Endodermal cell (in vitro differentiated cells): ENCODE measurements around the gene LTBP1. TPM values are rescaled to one million over a fixed set of nuclear protein-coding genes. Genes with fewer than 3 reads are reported as not detected.

Experiments used
- DNase-seq: peaks from one replicate; pipeline ENCODE4 v3.0.0-alpha.2; 2017
- H3K27ac ChIP-seq: 2 replicates; pipeline ENCODE4 v1.5.1; 2013; ENCODE audit warnings: mild to moderate bottlenecking, low read depth, low read length, moderate library complexity
- H3K27me3 ChIP-seq: 2 replicates; pipeline ENCODE4 v1.6.1; 2013; ENCODE audit warnings: mild to moderate bottlenecking, low read length, moderate library complexity; ENCODE audit not compliant: insufficient read depth, control insufficient read depth, poor library complexity, severe bottlenecking
- H3K36me3 ChIP-seq: 2 replicates; pipeline ENCODE4 v1.7.0; 2013; ENCODE audit warnings: mild to moderate bottlenecking, low read length, moderate library complexity; ENCODE audit not compliant: control insufficient read depth, insufficient read depth
- H3K4me1 ChIP-seq: one replicate; pipeline ENCODE4 v1.7.0; 2013; ENCODE audit warnings: low read length; ENCODE audit not compliant: control insufficient read depth, insufficient read depth
- H3K4me3 ChIP-seq: 2 replicates; pipeline ENCODE4 v1.5.1; 2013; ENCODE audit warnings: mild to moderate bottlenecking, low read length, moderate library complexity
- H3K9ac ChIP-seq: 2 replicates; pipeline ENCODE4 v1.6.1; 2013; ENCODE audit warnings: mild to moderate bottlenecking, low read length, moderate library complexity; ENCODE audit not compliant: poor library complexity, severe bottlenecking; ENCODE audit errors: extremely low read depth
- H3K9me3 ChIP-seq: 2 replicates; pipeline ENCODE4 v1.6.1; 2013; ENCODE audit warnings: mild to moderate bottlenecking, low read length, moderate library complexity; ENCODE audit not compliant: control insufficient read depth
- H3K27ac Mint-ChIP-seq: 2 replicates; pipeline ENCODE4 v1.8.0; 2020; ENCODE audit warnings: mixed read lengths
- H3K27me3 Mint-ChIP-seq: 2 replicates; pipeline ENCODE4 v1.8.0; 2021; ENCODE audit warnings: mild to moderate bottlenecking, mixed read lengths; ENCODE audit not compliant: insufficient read depth
- H3K36me3 Mint-ChIP-seq: 2 replicates; pipeline ENCODE4 v1.8.0; 2020; ENCODE audit warnings: low read depth, mixed read lengths
- H3K4me1 Mint-ChIP-seq: 2 replicates; pipeline ENCODE4 v1.8.0; 2020; ENCODE audit warnings: mixed read lengths
- H3K4me3 Mint-ChIP-seq: 2 replicates; pipeline ENCODE4 v1.8.0; 2020; ENCODE audit warnings: mild to moderate bottlenecking, moderate library complexity, mixed read lengths
- H3K9me3 Mint-ChIP-seq: 2 replicates; pipeline ENCODE4 v1.8.0; 2020; ENCODE audit warnings: mild to moderate bottlenecking, mixed read lengths
- WGBS, 2 experiments: methylation state at CpG; one replicate each; pipeline versions ENCODE4 v1.1.5 to v1.1.7; 2013; ENCODE audit warnings: missing lambda C conversion rate in 2 of 2, mixed read lengths in 1 of 2; ENCODE audit not compliant: insufficient coverage in 1 of 2, insufficient read length in 1 of 2; 5-methylcytosine and 5-hydroxymethylcytosine counted together
- total RNA-seq, 2 donors: library from RNA; stranded (reverse); fragmentation: NEBNext Ultra II Directional in 1 of 2; extraction: Animal tissue kit (Norgen Biotek cat#: 25700) in 1 of 2; gene quantifications; 2 replicates in 1 of 2; 3 replicates in 1 of 2; pipeline ENCODE4 v1.2.1, GENCODE V29; 2021
- TF ChIP-seq, protein P1 (sequence below): fragments of 200-600 bp; sonication (generic); conservative IDR thresholded peaks from 2 replicates; pipeline ENCODE4 v1.5.0; 2021; ENCODE audit warnings: antibody characterized with exemption, mild to moderate bottlenecking

LTBP1 gene
- total RNA-seq, 2 donors from 2014 or later = 43.2 to 43.4 TPM

DNA sequence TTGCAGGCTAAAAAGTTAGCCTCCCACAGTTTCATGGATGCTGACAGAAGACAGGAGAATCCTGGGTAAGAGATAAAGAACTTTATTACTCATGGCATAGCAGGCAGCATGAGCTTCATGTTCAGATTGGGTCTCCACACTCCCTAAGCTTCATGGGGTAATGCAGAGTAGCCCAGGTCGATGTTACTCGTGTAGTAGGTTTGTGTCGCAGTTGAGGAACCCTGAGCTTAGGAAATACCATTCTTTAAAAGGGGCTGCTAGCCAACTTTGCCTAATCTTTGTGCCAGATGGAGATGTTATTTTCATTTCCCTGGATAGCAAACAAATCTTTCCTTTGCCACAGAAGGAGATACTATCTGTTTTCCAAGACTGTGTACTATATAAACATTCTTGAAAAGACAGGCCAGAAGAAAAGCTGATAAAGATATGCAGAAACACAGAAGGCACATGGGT lies 117.6 kb downstream of the LTBP1 start:
- no peaks in the 10 kb centered on the region for H3K9me3 ChIP-seq
- H3K9me3 Mint-ChIP-seq = peaks cover 4% of the 10 kb centered on the region
- H3K27ac Mint-ChIP-seq = no peak overlapping the region
- no peaks in the 10 kb centered on the region for H3K36me3 ChIP-seq
- no peak overlapping the region for H3K4me3 Mint-ChIP-seq
- no peaks in the 10 kb centered on the region for H3K4me1 ChIP-seq
- 96 to 97% methylated on average over 3 of the region's 3 CpGs for WGBS, 2 experiments
- H3K4me1 Mint-ChIP-seq = peaks cover 17% of the 10 kb centered on the region
- DNase-seq = no peak
- TF ChIP-seq, protein P1, sequence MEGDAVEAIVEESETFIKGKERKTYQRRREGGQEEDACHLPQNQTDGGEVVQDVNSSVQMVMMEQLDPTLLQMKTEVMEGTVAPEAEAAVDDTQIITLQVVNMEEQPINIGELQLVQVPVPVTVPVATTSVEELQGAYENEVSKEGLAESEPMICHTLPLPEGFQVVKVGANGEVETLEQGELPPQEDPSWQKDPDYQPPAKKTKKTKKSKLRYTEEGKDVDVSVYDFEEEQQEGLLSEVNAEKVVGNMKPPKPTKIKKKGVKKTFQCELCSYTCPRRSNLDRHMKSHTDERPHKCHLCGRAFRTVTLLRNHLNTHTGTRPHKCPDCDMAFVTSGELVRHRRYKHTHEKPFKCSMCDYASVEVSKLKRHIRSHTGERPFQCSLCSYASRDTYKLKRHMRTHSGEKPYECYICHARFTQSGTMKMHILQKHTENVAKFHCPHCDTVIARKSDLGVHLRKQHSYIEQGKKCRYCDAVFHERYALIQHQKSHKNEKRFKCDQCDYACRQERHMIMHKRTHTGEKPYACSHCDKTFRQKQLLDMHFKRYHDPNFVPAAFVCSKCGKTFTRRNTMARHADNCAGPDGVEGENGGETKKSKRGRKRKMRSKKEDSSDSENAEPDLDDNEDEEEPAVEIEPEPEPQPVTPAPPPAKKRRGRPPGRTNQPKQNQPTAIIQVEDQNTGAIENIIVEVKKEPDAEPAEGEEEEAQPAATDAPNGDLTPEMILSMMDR = no peak
- no peaks in the 10 kb centered on the region for H3K27me3 ChIP-seq
- no peak overlapping the region for H3K27ac ChIP-seq
- no peak overlapping the region for H3K9ac ChIP-seq
- no peaks in the 10 kb centered on the region for H3K36me3 Mint-ChIP-seq
- H3K4me3 ChIP-seq = no peak overlapping the region
- H3K27me3 Mint-ChIP-seq = no peaks in the 10 kb centered on the region

DNA sequence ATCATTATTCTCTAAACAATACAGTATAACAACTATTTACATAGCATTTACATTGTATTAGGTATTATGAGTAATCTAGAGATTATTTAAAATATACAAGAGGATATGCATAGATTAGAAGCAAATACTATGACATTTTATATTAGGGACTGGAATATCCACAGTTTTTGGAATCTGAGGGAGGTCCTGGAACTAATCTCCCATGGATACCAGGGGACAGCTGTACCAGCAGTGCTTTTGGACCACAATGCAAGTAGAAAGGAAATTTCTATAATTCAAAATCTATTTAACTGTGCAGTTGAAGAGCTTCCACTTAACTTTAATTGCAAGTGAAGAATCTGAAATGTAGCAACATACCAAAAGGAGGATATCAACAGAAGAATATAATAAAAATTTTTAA lies 120.8 kb downstream of the LTBP1 start:
- TF ChIP-seq, protein P1 = no peak
- Mint-ChIP-seq H3K36me3 (no peaks in the 10 kb centered on the region), H3K27me3 (no peaks in the 10 kb centered on the region), H3K4me3 (no peak overlapping the region), H3K4me1 (peaks cover 5% of the 10 kb centered on the region), H3K27ac (no peak overlapping the region), H3K9me3 (peaks cover 4% of the 10 kb centered on the region)
- DNase-seq = no peak
- Histone ChIP-seq H3K9me3 (no peaks in the 10 kb centered on the region), H3K4me1 (no peaks in the 10 kb centered on the region), H3K36me3 (no peaks in the 10 kb centered on the region), H3K4me3 (no peak overlapping the region), H3K9ac (no peak overlapping the region), H3K27ac (no peak overlapping the region), H3K27me3 (no peaks in the 10 kb centered on the region)

DNA sequence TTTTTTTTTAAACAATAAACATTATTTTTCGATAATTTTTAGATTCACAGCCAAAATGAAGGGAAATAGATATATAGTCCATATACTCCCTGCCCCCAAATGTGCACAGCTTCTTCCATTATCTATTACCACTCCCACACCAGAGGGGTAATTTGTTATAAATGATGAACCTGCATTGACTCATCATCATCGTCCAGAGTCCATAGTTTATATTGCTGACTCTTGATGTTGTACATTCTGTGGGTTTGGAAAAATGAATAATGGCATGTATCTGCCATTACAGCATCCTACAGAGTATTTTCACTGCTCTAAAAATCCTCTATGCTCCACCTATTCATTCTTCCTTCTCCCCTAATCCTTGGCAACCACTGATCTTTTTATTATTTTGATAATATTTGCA lies 121.5 kb downstream of the LTBP1 start:
- H3K9me3 Mint-ChIP-seq = peaks cover 4% of the 10 kb centered on the region
- no peaks in the 10 kb centered on the region for H3K36me3 Mint-ChIP-seq
- WGBS, 2 experiments = 100% methylated on average over 2 of the region's 2 CpGs; no CpG with 5 or more reads in 1 of the 2 experiments
- Histone ChIP-seq H3K4me1 (no peaks in the 10 kb centered on the region), H3K9ac (no peak overlapping the region), H3K9me3 (no peaks in the 10 kb centered on the region), H3K27me3 (no peaks in the 10 kb centered on the region), H3K27ac (no peak overlapping the region), H3K4me3 (no peak overlapping the region), H3K36me3 (no peaks in the 10 kb centered on the region)
- TF ChIP-seq, protein P1 = no peak
- no peaks in the 10 kb centered on the region for H3K27me3 Mint-ChIP-seq
- no peak for DNase-seq
- no peak overlapping the region for H3K27ac Mint-ChIP-seq
- no peaks in the 10 kb centered on the region for H3K4me1 Mint-ChIP-seq
- H3K4me3 Mint-ChIP-seq = no peak overlapping the region
